Panc1 (cell line): ENCODE data around the gene MRPL43. TPM values are rescaled to one million over a fixed set of nuclear protein-coding genes. Genes with fewer than 3 reads are reported as not detected.

ENCODE experiments used
- ATAC-seq: fragments of 200-7000 bp; cut with Tn5 transposase; 2 replicates; pipeline ENCODE4 v1.9.1; 2020; ENCODE audit warnings: mild to moderate bottlenecking, moderate library complexity
- BruUV-seq: library from RNA; stranded (reverse); fragments of 400-500 nt; replicated peaks from 2 replicates; lab custom pipeline; 2021; lab: Mats Ljungman, UMichigan
- CTCF ChIA-PET: fragments of 300-600 bp; sonication (Branson Sonifier 250); formaldehyde crosslinking; loops from one replicate; lab custom pipeline; 2022; ENCODE audit warnings: antibody characterized with exemption; lab: Charles Lee
- POLR2A ChIA-PET: fragments of 300-600 bp; sonication (Branson Sonifier 250); formaldehyde crosslinking; loops from one replicate; lab custom pipeline; 2022; ENCODE audit warnings: antibody characterized with exemption; lab: Charles Lee
- DNase-seq: peaks from one replicate; pipeline ENCODE4 v3.0.0-alpha.2; 2010; ENCODE audit warnings: low read depth, low spot score
- H3K27ac ChIP-seq: 2 replicates; pipeline ENCODE4 v1.5.1; 2011; ENCODE audit warnings: mild to moderate bottlenecking, low read length, inconsistent platforms
- H3K27me3 ChIP-seq: fragments of 200-500 bp; sonication (Bioruptor generic); 2 replicates; pipeline ENCODE4 v1.6.0; 2014; ENCODE audit warnings: low read length, inconsistent platforms; ENCODE audit not compliant: control insufficient read depth, insufficient read depth
- H3K36me3 ChIP-seq: fragments of 200-500 bp; sonication (Bioruptor generic); 2 replicates; pipeline ENCODE4 v1.5.1; 2014; ENCODE audit warnings: inconsistent platforms, mild to moderate bottlenecking, low read length, moderate library complexity; ENCODE audit not compliant: control insufficient read depth, insufficient read depth
- H3K4me1 ChIP-seq: 2 replicates; pipeline ENCODE4 v1.5.1; 2011; ENCODE audit warnings: inconsistent platforms, mild to moderate bottlenecking, low read length, moderate library complexity; ENCODE audit not compliant: control insufficient read depth, insufficient read depth
- H3K4me3 ChIP-seq, 2 experiments: 2 replicates each; pipeline ENCODE4 v1.5.1; 2011 to 2012; ENCODE audit warnings: low read depth in 2 of 2, low read length in 2 of 2, mild to moderate bottlenecking in 2 of 2, inconsistent platforms in 1 of 2, moderate library complexity in 1 of 2
- H3K9me3 ChIP-seq: fragments of 200-500 bp; sonication (Bioruptor generic); 2 replicates; pipeline ENCODE4 v1.5.1; 2014; ENCODE audit warnings: low read depth, mild to moderate bottlenecking, inconsistent platforms, low read length, moderate library complexity; ENCODE audit not compliant: control insufficient read depth, insufficient read depth
- POLR2AphosphoS5 ChIP-seq: IDR thresholded peaks from 2 replicates; pipeline ENCODE4 v1.6.1; 2012; ENCODE audit warnings: mild to moderate bottlenecking, low read depth, low read length, moderate library complexity
- SIN3A ChIP-seq: IDR thresholded peaks from 2 replicates; pipeline ENCODE4 v1.6.1; 2012; ENCODE audit warnings: low read depth, mild to moderate bottlenecking, low read length, moderate library complexity, borderline replicate concordance; ENCODE audit not compliant: insufficient read depth
- TCF7L2 ChIP-seq: IDR thresholded peaks from 2 replicates; pipeline ENCODE4 v1.6.1; 2011; ENCODE audit warnings: mild to moderate bottlenecking, low read depth, low read length, inconsistent platforms
- in situ Hi-C: cut with HindIII; loops from 2 replicates; pipeline ENCODE4 v1.10.0; 2016; ENCODE audit warnings: low sequenced_read_pairs, low pct_unique_long_range_greater_than_20kb
- intact Hi-C: fragments of 100-400 bp; cut with micrococcal nuclease; formaldehyde crosslinking; loops from one replicate; pipeline ENCODE4 v1.10.0; 2022; ENCODE audit not compliant: unreplicated experiment
- total RNA-seq: library from RNA; stranded (reverse); gene quantifications from one replicate; pipeline ENCODE4 v1.2.1, GENCODE V29; 2021; ENCODE audit not compliant: unreplicated experiment
- TF ChIP-seq, protein P1 (sequence below): fragments of 450-650 bp; IDR thresholded peaks from 2 replicates; pipeline ENCODE4 v1.5.1; 2017; ENCODE audit warnings: mild to moderate bottlenecking
- TF ChIP-seq, protein P2 (sequence below), 2 experiments: IDR thresholded peaks; 2 replicates each; pipeline ENCODE4 v1.6.1; 2011 to 2012; ENCODE audit warnings: low read depth in 2 of 2, control low read depth in 1 of 2, low read length in 1 of 2, mild to moderate bottlenecking in 1 of 2, moderate library complexity in 1 of 2; ENCODE audit not compliant: insufficient read depth in 1 of 2

The MRPL43 gene
- total RNA-seq, 1 experiment from 2014 or later, result 108 TPM

GRCh38 chr10:101003639-101004206 is 16.4 kb upstream of the MRPL43 start:
- H3K36me3 ChIP-seq, result peaks cover 5% of the 10 kb centered on the region; the same call in 1 of the 2 replicates
- H3K4me1 ChIP-seq, result peaks cover 21% of the 10 kb centered on the region
- no peaks in the 10 kb centered on the region for H3K9me3 ChIP-seq
- no peak for TF ChIP-seq POLR2AphosphoS5
- TF ChIP-seq, protein P1, sequence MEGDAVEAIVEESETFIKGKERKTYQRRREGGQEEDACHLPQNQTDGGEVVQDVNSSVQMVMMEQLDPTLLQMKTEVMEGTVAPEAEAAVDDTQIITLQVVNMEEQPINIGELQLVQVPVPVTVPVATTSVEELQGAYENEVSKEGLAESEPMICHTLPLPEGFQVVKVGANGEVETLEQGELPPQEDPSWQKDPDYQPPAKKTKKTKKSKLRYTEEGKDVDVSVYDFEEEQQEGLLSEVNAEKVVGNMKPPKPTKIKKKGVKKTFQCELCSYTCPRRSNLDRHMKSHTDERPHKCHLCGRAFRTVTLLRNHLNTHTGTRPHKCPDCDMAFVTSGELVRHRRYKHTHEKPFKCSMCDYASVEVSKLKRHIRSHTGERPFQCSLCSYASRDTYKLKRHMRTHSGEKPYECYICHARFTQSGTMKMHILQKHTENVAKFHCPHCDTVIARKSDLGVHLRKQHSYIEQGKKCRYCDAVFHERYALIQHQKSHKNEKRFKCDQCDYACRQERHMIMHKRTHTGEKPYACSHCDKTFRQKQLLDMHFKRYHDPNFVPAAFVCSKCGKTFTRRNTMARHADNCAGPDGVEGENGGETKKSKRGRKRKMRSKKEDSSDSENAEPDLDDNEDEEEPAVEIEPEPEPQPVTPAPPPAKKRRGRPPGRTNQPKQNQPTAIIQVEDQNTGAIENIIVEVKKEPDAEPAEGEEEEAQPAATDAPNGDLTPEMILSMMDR, result no peak
- TF ChIP-seq TCF7L2, result no peak
- TF ChIP-seq SIN3A, result no peak
- TF ChIP-seq, protein P2, sequence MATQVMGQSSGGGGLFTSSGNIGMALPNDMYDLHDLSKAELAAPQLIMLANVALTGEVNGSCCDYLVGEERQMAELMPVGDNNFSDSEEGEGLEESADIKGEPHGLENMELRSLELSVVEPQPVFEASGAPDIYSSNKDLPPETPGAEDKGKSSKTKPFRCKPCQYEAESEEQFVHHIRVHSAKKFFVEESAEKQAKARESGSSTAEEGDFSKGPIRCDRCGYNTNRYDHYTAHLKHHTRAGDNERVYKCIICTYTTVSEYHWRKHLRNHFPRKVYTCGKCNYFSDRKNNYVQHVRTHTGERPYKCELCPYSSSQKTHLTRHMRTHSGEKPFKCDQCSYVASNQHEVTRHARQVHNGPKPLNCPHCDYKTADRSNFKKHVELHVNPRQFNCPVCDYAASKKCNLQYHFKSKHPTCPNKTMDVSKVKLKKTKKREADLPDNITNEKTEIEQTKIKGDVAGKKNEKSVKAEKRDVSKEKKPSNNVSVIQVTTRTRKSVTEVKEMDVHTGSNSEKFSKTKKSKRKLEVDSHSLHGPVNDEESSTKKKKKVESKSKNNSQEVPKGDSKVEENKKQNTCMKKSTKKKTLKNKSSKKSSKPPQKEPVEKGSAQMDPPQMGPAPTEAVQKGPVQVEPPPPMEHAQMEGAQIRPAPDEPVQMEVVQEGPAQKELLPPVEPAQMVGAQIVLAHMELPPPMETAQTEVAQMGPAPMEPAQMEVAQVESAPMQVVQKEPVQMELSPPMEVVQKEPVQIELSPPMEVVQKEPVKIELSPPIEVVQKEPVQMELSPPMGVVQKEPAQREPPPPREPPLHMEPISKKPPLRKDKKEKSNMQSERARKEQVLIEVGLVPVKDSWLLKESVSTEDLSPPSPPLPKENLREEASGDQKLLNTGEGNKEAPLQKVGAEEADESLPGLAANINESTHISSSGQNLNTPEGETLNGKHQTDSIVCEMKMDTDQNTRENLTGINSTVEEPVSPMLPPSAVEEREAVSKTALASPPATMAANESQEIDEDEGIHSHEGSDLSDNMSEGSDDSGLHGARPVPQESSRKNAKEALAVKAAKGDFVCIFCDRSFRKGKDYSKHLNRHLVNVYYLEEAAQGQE (IDR thresholded peaks at IDR 0.05; ENCODE audit: insufficient read depth in 1 of 2, low read depth in 2 of 2, low read length in 1 of 2), result no peak
- no TSS peak for BruUV-seq
- no peak for DNase-seq
- intact Hi-C loops, result no loop called here
- ChIA-PET POLR2A (no interaction called here), CTCF (interaction anchor here (0.7 to 1.7 kb wide), 2 partner anchors 11 to 46 kb away, joined by 3 to 4 read pairs; no protein-coding TSS in a partner anchor)
- H3K4me3 ChIP-seq, result no peak overlapping the region
- no peak for ATAC-seq
- in situ Hi-C loops, result no loop called here
- H3K27me3 ChIP-seq, result no peaks in the 10 kb centered on the region
- no peak overlapping the region for H3K27ac ChIP-seq

DNA sequence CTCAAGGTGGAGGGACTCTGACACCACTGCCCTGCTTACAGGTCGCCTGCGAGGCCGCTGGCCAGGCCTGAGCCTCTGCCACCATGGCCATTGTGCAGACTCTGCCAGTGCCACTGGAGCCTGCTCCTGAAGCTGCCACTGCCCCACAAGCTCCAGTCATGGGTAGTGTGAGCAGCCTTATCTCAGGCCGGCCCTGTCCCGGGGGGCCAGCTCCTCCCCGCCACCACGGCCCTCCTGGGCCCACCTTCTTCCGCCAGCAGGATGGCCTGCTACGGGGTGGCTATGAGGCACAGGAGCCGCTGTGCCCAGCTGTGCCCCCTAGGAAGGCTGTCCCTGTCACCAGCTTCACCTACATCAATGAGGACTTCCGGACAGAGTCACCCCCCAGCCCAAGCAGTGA is 15.2 kb upstream of the MRPL43 start:
- H3K9me3 ChIP-seq, result no peaks in the 10 kb centered on the region
- ChIA-PET CTCF (interaction anchor here (1.0 to 1.7 kb wide), 2 partner anchors 9 to 12 kb away, joined by 3 to 4 read pairs; no protein-coding TSS in a partner anchor), POLR2A (interaction anchor here (0.6 kb wide), 1 partner anchor 15 kb away, joined by 14 read pairs; no protein-coding TSS in a partner anchor)
- H3K36me3 ChIP-seq, result peaks cover 5% of the 10 kb centered on the region; the same call in 1 of the 2 replicates
- no TSS peak for BruUV-seq
- no peak overlapping the region for H3K27ac ChIP-seq
- no peak for DNase-seq
- intact Hi-C loops, result no loop called here
- TF ChIP-seq POLR2AphosphoS5, result no peak
- TF ChIP-seq, protein P1, result no peak
- no peak for TF ChIP-seq SIN3A
- TF ChIP-seq TCF7L2, result no peak
- TF ChIP-seq, protein P2 (IDR thresholded peaks at IDR 0.05; ENCODE audit: insufficient read depth in 1 of 2, low read depth in 2 of 2, low read length in 1 of 2), result no peak
- H3K4me1 ChIP-seq, result peaks cover 27% of the 10 kb centered on the region
- no peak for ATAC-seq
- no peak overlapping the region for H3K4me3 ChIP-seq
- no peaks in the 10 kb centered on the region for H3K27me3 ChIP-seq
- in situ Hi-C loops, result no loop called here
